SK-MEL-5 (cell line): ENCODE results near the gene USF3. TPM values are rescaled to one million over a fixed set of nuclear protein-coding genes. Genes with fewer than 3 reads are reported as not detected.

ENCODE experiments used
- small RNA-seq, 2 experiments: library from RNA; depleted of rRNA; stranded (forward); fragments of <200 nt; gene quantifications; one replicate each; pipeline ENCODE3, GENCODE V24; 2014
- total RNA-seq: library from RNA; depleted of rRNA; stranded (reverse); fragments of >200 nt; shearing (Covaris generic); gene quantifications from 2 replicates; pipeline ENCODE4 v1.2.3, GENCODE V29; 2014; rRNA removed

Gene USF3
- total RNA-seq, 1 experiment from 2014 or later = 9.0 TPM

Small RNA genes lying within 50 kb of the gene (small RNA-seq; reads per million reads assigned to genes)
- 0 to 2.9 reads per million in 2 experiments for gene RN7SL767P

Other genes with a start within 250 kb of the USF3 start
- 9.2 and 15.8 TPM in 2 replicates for gene SPICE1, start 181.5 kb downstream of the USF3 start, total RNA-seq
- 0.05 and 0.13 TPM in 2 replicates for gene SIDT1, start 164.1 kb downstream of the USF3 start, total RNA-seq
- 137 and 151 TPM in 2 replicates for gene NAA50, start 49.6 kb upstream of the USF3 start, total RNA-seq
- 94.7 and 94.8 TPM in 2 replicates for gene ATP6V1A, start 50.4 kb upstream of the USF3 start, total RNA-seq
- gene GRAMD1C, start 142.1 kb upstream of the USF3 start, total RNA-seq = 4.1 and 5.2 TPM in 2 replicates